ENCODE data around the gene RNF32. TPM values are rescaled to one million over a fixed set of nuclear protein-coding genes. Genes with fewer than 3 reads are reported as not detected.

RNF32 gene
- total and polyA plus RNA-seq, 12 donors = 0.26 to 8.5 (median 0.92) TPM

- Histone ChIP-seq H3K27ac (no peak overlapping the region), H3K4me3 (no peak overlapping the region), H3K27me3 (no peaks in the 10 kb centered on the region), H3K36me3 (replicated peaks in 1 of 2) (peaks cover 0 to 21% of the 10 kb centered on the region in 2 donors), H3K4me1 (replicated peaks in 1 of 2) (no peaks in the 10 kb centered on the region), H3K9me3 (replicated peaks in 1 of 3) (no peaks in the 10 kb centered on the region)
- 84 to 98% (median 97%) methylated on average over 15 to 19 of the region's 19 CpGs for WGBS, 4 donors
- intact Hi-C loops (cut with DNase I) = no loop called here
- DNase-seq = no peak
- TF ChIP-seq CTCF (IDR thresholded peaks at IDR 0.05) (no peak), POLR2A (IDR thresholded peaks at IDR 0.05) (no peak)
Observed at GRCh38 chr7:156676263-156676662, 35.7 kb downstream of the RNF32 start.

GRCh38 chr7:156677374-156678054 is 36.9 kb downstream of the RNF32 start:
- Histone ChIP-seq H3K4me1 (replicated peaks in 1 of 2) (no peaks in the 10 kb centered on the region), H3K4me3 (no peak overlapping the region), H3K36me3 (replicated peaks in 1 of 2) (peaks cover 0 to 21% of the 10 kb centered on the region in 2 donors), H3K27ac (no peak overlapping the region), H3K9me3 (replicated peaks in 1 of 3) (no peaks in the 10 kb centered on the region), H3K27me3 (no peaks in the 10 kb centered on the region)
- TF ChIP-seq CTCF (IDR thresholded peaks at IDR 0.05) = no peak
- no peak for TF ChIP-seq POLR2A (IDR thresholded peaks at IDR 0.05)
- WGBS, 4 donors = 89 to 97% (median 93%) methylated on average over 9 of the region's 9 CpGs
- DNase-seq = no peak
- intact Hi-C loops (cut with DNase I) = no loop called here

- Histone ChIP-seq H3K4me1 (replicated peaks in 1 of 2) (no peaks in the 10 kb centered on the region), H3K27ac (no peak overlapping the region), H3K36me3 (replicated peaks in 1 of 2) (peaks cover 0 to 21% of the 10 kb centered on the region in 2 donors), H3K9me3 (replicated peaks in 1 of 3) (no peaks in the 10 kb centered on the region), H3K27me3 (no peaks in the 10 kb centered on the region), H3K4me3 (no peak overlapping the region)
- TF ChIP-seq POLR2A (IDR thresholded peaks at IDR 0.05) (no peak), CTCF (IDR thresholded peaks at IDR 0.05) (no peak)
- intact Hi-C loops (cut with DNase I) = loop anchor here in 1 of 2 donors (10.0 kb wide), 1 partner anchor 75 kb away; no protein-coding TSS in a partner anchor
- WGBS, 4 donors = 56 to 97% (median 90%) methylated on average over 1 of the region's 1 CpG
- no peak for DNase-seq
Observed at GRCh38 chr7:156680281-156680680, 39.7 kb downstream of the RNF32 start.

- Histone ChIP-seq H3K36me3 (replicated peaks in 1 of 2) (peaks cover 0 to 3% of the 10 kb centered on the region in 2 donors), H3K9me3 (replicated peaks in 1 of 3) (no peaks in the 10 kb centered on the region), H3K4me3 (no peak overlapping the region), H3K27ac (no peak overlapping the region), H3K27me3 (no peaks in the 10 kb centered on the region), H3K4me1 (replicated peaks in 1 of 2) (no peaks in the 10 kb centered on the region)
- WGBS, 4 donors = 91 to 100% (median 93%) methylated on average over 2 of the region's 2 CpGs
- intact Hi-C loops (cut with DNase I) = loop anchor here in 1 of 2 donors (10.0 kb wide), 1 partner anchor 72 kb away; no protein-coding TSS in a partner anchor
- TF ChIP-seq CTCF (IDR thresholded peaks at IDR 0.05) (no peak), POLR2A (IDR thresholded peaks at IDR 0.05) (no peak)
- no peak for DNase-seq
Observed at GRCh38 chr7:156682928-156683327, 42.4 kb downstream of the RNF32 start.
